ENCODE data around the gene GXYLT2. TPM values are rescaled to one million over a fixed set of nuclear protein-coding genes. Genes with fewer than 3 reads are reported as not detected.

GXYLT2 gene
- total RNA-seq, 3 donors from 2014 or later (not counting 1 experiment from before 2014, with no cell fraction given) = not detected

GRCh38 chr3:72906154-72906553, 18.3 kb downstream of the GXYLT2 start:
- TF ChIP-seq CTCF (IDR thresholded peaks at IDR 0.05) = no peak
- H3K36me3 ChIP-seq (ENCODE audit: control insufficient read depth, insufficient read depth, low read length) = no peaks in the 10 kb centered on the region
- DNase-seq (no peak), ATAC-seq (no peak)
- WGBS (ENCODE audit: insufficient coverage) = 86% methylated on average over 6 of the region's 6 CpGs
- intact Hi-C loops (cut with micrococcal nuclease) = no loop called here
- no peaks in the 10 kb centered on the region for H3K4me1 ChIP-seq (ENCODE audit: control insufficient read depth, insufficient read depth, low read length)
- Mint-ChIP-seq H3K27me3 (ENCODE audit: low read depth in 2 of 2) (no peaks in the 10 kb centered on the region), H3K36me3 (no peaks in the 10 kb centered on the region), H3K4me1 (no peaks in the 10 kb centered on the region), H3K27ac (no peak overlapping the region), H3K4me3 (no peak overlapping the region), H3K9me3 (no peaks in the 10 kb centered on the region)
- no peak overlapping the region for H3K4me3 ChIP-seq (ENCODE audit: low read length)
- no peaks in the 10 kb centered on the region for H3K9me3 ChIP-seq (ENCODE audit: control insufficient read depth, insufficient read depth, low read length)
- H3K27ac ChIP-seq (ENCODE audit: low read length) = no peak overlapping the region
- no peaks in the 10 kb centered on the region for H3K27me3 ChIP-seq (ENCODE audit: control insufficient read depth, insufficient read depth, low read length)

GRCh38 chr3:72907131-72907711, 19.4 kb downstream of the GXYLT2 start:
- Histone ChIP-seq H3K27me3 (ENCODE audit: control insufficient read depth, insufficient read depth, low read length) (no peaks in the 10 kb centered on the region), H3K9me3 (ENCODE audit: control insufficient read depth, insufficient read depth, low read length) (no peaks in the 10 kb centered on the region), H3K36me3 (ENCODE audit: control insufficient read depth, insufficient read depth, low read length) (no peaks in the 10 kb centered on the region), H3K4me1 (ENCODE audit: control insufficient read depth, insufficient read depth, low read length) (no peaks in the 10 kb centered on the region), H3K27ac (ENCODE audit: low read length) (no peak overlapping the region), H3K4me3 (ENCODE audit: low read length) (no peak overlapping the region)
- Mint-ChIP-seq H3K9me3 (no peaks in the 10 kb centered on the region), H3K4me1 (no peaks in the 10 kb centered on the region), H3K27ac (no peak overlapping the region), H3K36me3 (no peaks in the 10 kb centered on the region), H3K4me3 (no peak overlapping the region), H3K27me3 (ENCODE audit: low read depth in 2 of 2) (no peaks in the 10 kb centered on the region)
- no peak for DNase-seq
- intact Hi-C loops (cut with micrococcal nuclease) = no loop called here
- no peak for TF ChIP-seq CTCF (IDR thresholded peaks at IDR 0.05)
- 83% methylated on average over 4 of the region's 4 CpGs for WGBS (ENCODE audit: insufficient coverage)
- ATAC-seq = no peak

- WGBS (ENCODE audit: insufficient coverage) = 86% methylated on average over 14 of the region's 14 CpGs
- Histone ChIP-seq H3K27ac (ENCODE audit: low read length) (no peak overlapping the region), H3K4me1 (ENCODE audit: control insufficient read depth, insufficient read depth, low read length) (no peaks in the 10 kb centered on the region), H3K9me3 (ENCODE audit: control insufficient read depth, insufficient read depth, low read length) (no peaks in the 10 kb centered on the region), H3K36me3 (ENCODE audit: control insufficient read depth, insufficient read depth, low read length) (no peaks in the 10 kb centered on the region), H3K4me3 (ENCODE audit: low read length) (no peak overlapping the region), H3K27me3 (ENCODE audit: control insufficient read depth, insufficient read depth, low read length) (no peaks in the 10 kb centered on the region)
- H3K27me3 Mint-ChIP-seq (ENCODE audit: low read depth in 2 of 2) = no peaks in the 10 kb centered on the region
- intact Hi-C loops (cut with micrococcal nuclease) = no loop called here
- ATAC-seq = no peak
- no peak for DNase-seq
- no peak overlapping the region for H3K4me3 Mint-ChIP-seq
- TF ChIP-seq CTCF (IDR thresholded peaks at IDR 0.05) = no peak
- H3K36me3 Mint-ChIP-seq = no peaks in the 10 kb centered on the region
- H3K27ac Mint-ChIP-seq = no peak overlapping the region
- no peaks in the 10 kb centered on the region for H3K9me3 Mint-ChIP-seq
- no peaks in the 10 kb centered on the region for H3K4me1 Mint-ChIP-seq
These were observed 20.1 kb downstream of the GXYLT2 start for GRCh38 chr3:72907731-72908620.
